A549 (cell line): Measurements from ENCODE around the gene MBP. TPM values are rescaled to one million over a fixed set of nuclear protein-coding genes. Genes with fewer than 3 reads are reported as not detected.

ENCODE experiments used
- ATAC-seq, 2 experiments: fragments of 200-7000 bp in 1 of 2; fragments of >200 bp in 1 of 2; cut with Nextera tagmentation in 1 of 2; cut with Tn5 transposase in 1 of 2; 3 replicates each; pipeline versions ENCODE4 v1.8.0 to v1.9.1; 2018 to 2020; ENCODE audit warnings: mild to moderate bottlenecking in 1 of 2, moderate library complexity in 1 of 2
- CTCF ChIA-PET: fragments of 300-600 bp; sonication (Branson Sonifier 250); formaldehyde crosslinking; extraction: SDS; loops from one replicate; lab custom pipeline; 2021; ENCODE audit warnings: antibody characterized with exemption, inconsistent platforms; lab: Yijun Ruan, JAX
- POLR2A ChIA-PET: fragments of 350-600 bp; formaldehyde crosslinking; extraction: SDS; loops from one replicate; lab custom pipeline; 2021; ENCODE audit warnings: antibody characterized with exemption, inconsistent platforms; lab: Yijun Ruan, JAX
- DNase-seq, 2 experiments: peaks; one replicate each; pipeline versions ENCODE4 v3.0.0 to v3.0.0-alpha.2; 2011 to 2016; ENCODE audit warnings: low read depth in 1 of 2, low spot score in 1 of 2
- FAIRE-seq: peaks from 2 replicates; lab custom pipeline; 2011; peaks lifted over from hg19 to GRCh38; lab: Jason Lieb, UNC
- H3K27ac ChIP-seq, 2 experiments: fragments of >200 bp; sonication (Bioruptor Twin); formaldehyde crosslinking; 3 replicates each; pipeline ENCODE4 v1.5.1; 2016 to 2017
- H3K4me1 ChIP-seq: fragments of >200 bp; sonication (Bioruptor Twin); formaldehyde crosslinking; 3 replicates; pipeline ENCODE4 v1.6.1; 2016
- H3K4me2 ChIP-seq: fragments of >200 bp; sonication (Bioruptor Twin); formaldehyde crosslinking; 3 replicates; pipeline ENCODE4 v1.6.1; 2016
- H3K4me3 ChIP-seq: fragments of >200 bp; sonication (Bioruptor Twin); formaldehyde crosslinking; 3 replicates; pipeline ENCODE4 v1.5.1; 2016
- H3K9me3 ChIP-seq: fragments of >200 bp; sonication (Bioruptor Twin); formaldehyde crosslinking; 3 replicates; pipeline ENCODE4 v1.6.1; 2016
- CBX2 ChIP-seq: fragments of 200-600 bp; sonication (generic); IDR thresholded peaks from 2 replicates; pipeline ENCODE4 v1.6.1; 2016; ENCODE audit warnings: low read depth, mild to moderate bottlenecking, borderline replicate concordance
- CHD4 ChIP-seq: fragments of 200-600 bp; sonication (generic); IDR thresholded peaks from 2 replicates; pipeline ENCODE4 v1.6.1; 2016; ENCODE audit warnings: antibody characterized with exemption, mild to moderate bottlenecking, borderline replicate concordance
- CTCF ChIP-seq: fragments of >200 bp; sonication (Bioruptor Twin); formaldehyde crosslinking; IDR thresholded peaks from 3 replicates; pipeline ENCODE4 v1.5.1; 2016
- FOSL2 ChIP-seq, 2 experiments: fragments of 450-650 bp in 1 of 2; fragments of >200 bp in 1 of 2; sonication (Bioruptor Twin) in 1 of 2; formaldehyde crosslinking; IDR thresholded peaks; 2 replicates each; pipeline versions ENCODE4 v1.5.0 to v1.6.1; 2016 to 2020; ENCODE audit warnings: mild to moderate bottlenecking in 1 of 2, moderate library complexity in 1 of 2
- GATA3 ChIP-seq: IDR thresholded peaks from 2 replicates; pipeline ENCODE4 v1.6.1; 2012; ENCODE audit warnings: borderline replicate concordance
- HDAC2 ChIP-seq: fragments of 200-600 bp; sonication (generic); IDR thresholded peaks from 2 replicates; pipeline ENCODE4 v1.6.1; 2016
- HEYL ChIP-seq: fragments of 250-450 bp; sonication (Bioruptor Pico); IDR thresholded peaks from 2 replicates; pipeline ENCODE4 v1.8.0; 2021; ENCODE audit warnings: mild to moderate bottlenecking, moderate library complexity
- HMGXB4 ChIP-seq: fragments of 250-450 bp; sonication (Bioruptor Pico); IDR thresholded peaks from 2 replicates; pipeline ENCODE4 v1.5.0; 2021; ENCODE audit warnings: mild to moderate bottlenecking, moderate library complexity, borderline replicate concordance
- HOXA7 ChIP-seq: fragments of 250-450 bp; sonication (Bioruptor Pico); IDR thresholded peaks from 2 replicates; pipeline ENCODE4 v1.5.0; 2020; ENCODE audit warnings: mild to moderate bottlenecking, moderate library complexity
- HOXB13 ChIP-seq: fragments of 250-450 bp; sonication (Bioruptor Pico); IDR thresholded peaks from 2 replicates; pipeline ENCODE4 v1.5.0; 2020; ENCODE audit warnings: low read depth, mild to moderate bottlenecking, moderate library complexity
- JUNB ChIP-seq: fragments of >200 bp; sonication (Bioruptor Twin); formaldehyde crosslinking; IDR thresholded peaks from 2 replicates; pipeline ENCODE4 v1.6.1; 2016
- MAZ ChIP-seq: fragments of 150-350 bp; IDR thresholded peaks from 2 replicates; pipeline ENCODE4 v1.6.1; 2014; ENCODE audit warnings: antibody characterized with exemption, low read depth, low read length, borderline replicate concordance
- MYC ChIP-seq: IDR thresholded peaks from 2 replicates; pipeline ENCODE4 v1.6.1; 2012; ENCODE audit warnings: mild to moderate bottlenecking, inconsistent platforms, low read length, improper control_type of control experiment, borderline replicate concordance
- NFE2L2 ChIP-seq: fragments of 150-350 bp; conservative IDR thresholded peaks from 2 replicates; pipeline ENCODE4 v1.6.1; 2014; ENCODE audit warnings: low read length
- NPAS2 ChIP-seq: fragments of 250-450 bp; sonication (Bioruptor Pico); IDR thresholded peaks from 2 replicates; pipeline ENCODE4 v1.8.0; 2022; ENCODE audit warnings: mild to moderate bottlenecking, moderate library complexity, borderline replicate concordance
- PBX3 ChIP-seq: IDR thresholded peaks from 2 replicates; pipeline ENCODE4 v1.6.1; 2012
- POLR2A ChIP-seq: IDR thresholded peaks from 2 replicates; pipeline ENCODE4 v1.6.1; 2012; ENCODE audit warnings: mild to moderate bottlenecking, low read length
- ZSCAN20 ChIP-seq: fragments of 250-450 bp; sonication (Bioruptor Pico); IDR thresholded peaks from 2 replicates; pipeline ENCODE4 v1.8.0; 2022; ENCODE audit warnings: mild to moderate bottlenecking, moderate library complexity
- WGBS: methylation state at CpG from one replicate; pipeline ENCODE4 v1.1.6; 2017; ENCODE audit errors: missing lambda C conversion rate; 5-methylcytosine and 5-hydroxymethylcytosine counted together
- polyA plus RNA-seq, 4 experiments: library from polyadenylated mRNA; depleted of rRNA in 3 of 4; stranded (reverse); fragments of >200 nt; fragmentation: RNase III in 1 of 4; extraction: RNeasy Plus Mini Kit Qiagen cat#74134 plus additional on column Dnase treatment in 1 of 4; gene quantifications; 2 replicates in 3 of 4; 3 replicates in 1 of 4; pipeline ENCODE4 v1.2.3, GENCODE V29; 2011 to 2017

Gene MBP
- polyA plus RNA-seq, 2 of the 4 experiments (the other 2 are of a cell fraction): 8.6 to 33.1 TPM

GRCh38 chr18:77088963-77089722, 43.4 kb downstream of the MBP start:
- Histone ChIP-seq H3K9me3 (no peaks in the 10 kb centered on the region), H3K4me1 (peaks cover 33% of the 10 kb centered on the region), H3K27ac (peak overlapping the region; percentile 19 to 70; a peak in 3 of 6 replicates), H3K4me3 (no peak overlapping the region), H3K4me2 (peak overlapping the region; percentile 36; the same call in 2 of the 3 replicates)
- 80% methylated on average over 6 of the region's 14 CpGs for WGBS
- ATAC-seq: peak in 1 of 2 experiments; percentile 43; a peak in 2 of 6 replicates
- ChIA-PET CTCF (no interaction called here), POLR2A (no interaction called here)
- no peak for FAIRE-seq
- DNase-seq: no peak
- no peak for TF ChIP-seq HMGXB4 (CRISPR knock-in tag)
- TF ChIP-seq HOXB13 (CRISPR knock-in tag): no peak
- TF ChIP-seq GATA3: no peak
- no peak for TF ChIP-seq FOSL2 (IDR thresholded peaks at IDR 0.05)
- TF ChIP-seq FOSL2 (CRISPR knock-in tag; IDR thresholded peaks at IDR 0.05): no peak
- no peak for TF ChIP-seq ZSCAN20 (CRISPR knock-in tag)
- TF ChIP-seq MAZ: no peak
- TF ChIP-seq MYC: no peak
- no peak for TF ChIP-seq CHD4
- TF ChIP-seq CTCF: no peak

- Histone ChIP-seq H3K4me1 (peaks cover 33% of the 10 kb centered on the region), H3K4me3 (no peak overlapping the region), H3K4me2 (no peak overlapping the region), H3K27ac (peak overlapping the region in 1 of 2 experiments; percentile 26; a peak in 1 of 6 replicates), H3K9me3 (no peaks in the 10 kb centered on the region)
- ATAC-seq: no peak
- no peak for FAIRE-seq
- CTCF ChIA-PET: no interaction called here
- 92% methylated on average over 28 of the region's 55 CpGs for WGBS
- no peak for DNase-seq
- TF ChIP-seq HDAC2 (no peak), ZSCAN20 (CRISPR knock-in tag) (no peak), HEYL (CRISPR knock-in tag) (no peak), NPAS2 (CRISPR knock-in tag) (no peak), NFE2L2 (no peak), JUNB (no peak), HOXA7 (CRISPR knock-in tag) (no peak), PBX3 (no peak), POLR2A (no peak), MYC (no peak), CBX2 (no peak), FOSL2 (IDR thresholded peaks at IDR 0.05) (no peak), FOSL2 (CRISPR knock-in tag; IDR thresholded peaks at IDR 0.05) (no peak)
- POLR2A ChIA-PET: no interaction called here
These were observed 45.0 kb downstream of the MBP start for GRCh38 chr18:77087393-77088141.
